Activated CD8-positive, alpha-beta T cell treated with anti-CD3 and anti-CD28 coated beads for 36 hours (primary cell): ENCODE results near the gene PSAPL1. TPM values are rescaled to one million over a fixed set of nuclear protein-coding genes. Genes with fewer than 3 reads are reported as not detected.

Experiments
- ATAC-seq: fragments of 200-7000 bp; cut with Tn5 transposase; one replicate; pipeline ENCODE4 v1.10.0; 2021; ENCODE audit warnings: mild to moderate bottlenecking, moderate library complexity
- CTCF ChIA-PET: fragments of 350-600 bp; sonication (Branson Sonifier 250); formaldehyde crosslinking; loops from one replicate; lab custom pipeline; 2021; ENCODE audit warnings: antibody characterized with exemption; lab: Charles Lee
- POLR2A ChIA-PET: fragments of 350-600 bp; sonication (Branson Sonifier 250); formaldehyde crosslinking; loops from one replicate; lab custom pipeline; 2021; ENCODE audit warnings: antibody characterized with exemption; lab: Charles Lee
- DNase-seq: peaks from one replicate; pipeline ENCODE4 v3.0.0-alpha.2; 2020
- H3K27ac Mint-ChIP-seq: one replicate; pipeline ENCODE4 v1.8.0; 2021; ENCODE audit warnings: mild to moderate bottlenecking, mixed read lengths
- H3K27me3 Mint-ChIP-seq: one replicate; pipeline ENCODE4 v1.8.0; 2021; ENCODE audit warnings: mixed read lengths
- H3K36me3 Mint-ChIP-seq: one replicate; pipeline ENCODE4 v1.8.0; 2021; ENCODE audit warnings: low read depth, mixed read lengths
- H3K4me1 Mint-ChIP-seq: one replicate; pipeline ENCODE4 v1.8.0; 2021; ENCODE audit warnings: low read depth, mixed read lengths
- H3K4me3 Mint-ChIP-seq: one replicate; pipeline ENCODE4 v1.8.0; 2021; ENCODE audit warnings: mild to moderate bottlenecking, moderate library complexity, mixed read lengths
- H3K9me3 Mint-ChIP-seq: one replicate; pipeline ENCODE4 v1.8.0; 2021; ENCODE audit warnings: mixed read lengths
- intact Hi-C: fragments of 100-400 bp; cut with micrococcal nuclease; formaldehyde crosslinking; loops from one replicate; pipeline ENCODE4 v1.10.0; 2022
- total RNA-seq, 2 experiments: library from RNA; stranded (reverse); gene quantifications; one replicate each; pipeline ENCODE4 v1.2.3, GENCODE V29; 2021
- TF ChIP-seq, protein P1 (sequence below): fragments of 200-600 bp; IDR thresholded peaks from one replicate; pipeline ENCODE4 v1.8.0; 2022; ENCODE audit warnings: antibody characterized with exemption, mild to moderate bottlenecking

PSAPL1 gene
- total RNA-seq, 2 experiments from 2014 or later = not detected

DNA sequence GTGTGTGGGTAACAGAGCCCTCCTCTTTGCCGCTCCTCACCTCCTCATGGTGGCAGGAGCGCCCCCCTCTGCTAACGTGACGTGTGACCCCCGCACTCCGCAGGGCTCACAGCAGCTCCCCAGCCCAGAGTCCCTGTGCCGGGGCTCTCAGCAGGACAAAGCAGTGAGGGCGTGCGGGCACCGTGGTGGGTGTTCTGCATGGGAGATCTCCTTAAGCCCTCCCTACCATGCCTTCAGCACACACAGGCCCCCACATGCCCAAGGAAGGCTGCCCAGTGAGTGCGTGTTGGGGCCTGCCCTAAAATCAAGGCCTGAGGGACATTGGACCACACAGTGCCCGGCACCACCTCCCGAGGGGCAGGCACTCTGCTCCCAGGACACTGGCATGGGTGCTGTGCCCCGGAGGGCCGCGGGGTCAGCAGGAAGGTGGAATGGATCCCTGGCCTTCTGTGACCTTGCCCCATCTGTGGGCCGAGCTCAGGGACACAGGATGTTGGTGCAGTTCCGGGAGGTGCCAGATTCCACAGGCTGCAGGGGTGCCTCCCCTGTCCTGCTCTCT is 10.1 kb downstream of the PSAPL1 start:
- TF ChIP-seq, protein P1, sequence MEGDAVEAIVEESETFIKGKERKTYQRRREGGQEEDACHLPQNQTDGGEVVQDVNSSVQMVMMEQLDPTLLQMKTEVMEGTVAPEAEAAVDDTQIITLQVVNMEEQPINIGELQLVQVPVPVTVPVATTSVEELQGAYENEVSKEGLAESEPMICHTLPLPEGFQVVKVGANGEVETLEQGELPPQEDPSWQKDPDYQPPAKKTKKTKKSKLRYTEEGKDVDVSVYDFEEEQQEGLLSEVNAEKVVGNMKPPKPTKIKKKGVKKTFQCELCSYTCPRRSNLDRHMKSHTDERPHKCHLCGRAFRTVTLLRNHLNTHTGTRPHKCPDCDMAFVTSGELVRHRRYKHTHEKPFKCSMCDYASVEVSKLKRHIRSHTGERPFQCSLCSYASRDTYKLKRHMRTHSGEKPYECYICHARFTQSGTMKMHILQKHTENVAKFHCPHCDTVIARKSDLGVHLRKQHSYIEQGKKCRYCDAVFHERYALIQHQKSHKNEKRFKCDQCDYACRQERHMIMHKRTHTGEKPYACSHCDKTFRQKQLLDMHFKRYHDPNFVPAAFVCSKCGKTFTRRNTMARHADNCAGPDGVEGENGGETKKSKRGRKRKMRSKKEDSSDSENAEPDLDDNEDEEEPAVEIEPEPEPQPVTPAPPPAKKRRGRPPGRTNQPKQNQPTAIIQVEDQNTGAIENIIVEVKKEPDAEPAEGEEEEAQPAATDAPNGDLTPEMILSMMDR = no peak
- intact Hi-C loops = no loop called here
- H3K9me3 Mint-ChIP-seq = no peaks in the 10 kb centered on the region
- H3K36me3 Mint-ChIP-seq = no peaks in the 10 kb centered on the region
- DNase-seq (no peak), ATAC-seq (no peak)
- H3K4me3 Mint-ChIP-seq = no peak overlapping the region
- H3K27ac Mint-ChIP-seq = no peak overlapping the region
- no peaks in the 10 kb centered on the region for H3K4me1 Mint-ChIP-seq
- H3K27me3 Mint-ChIP-seq = no peaks in the 10 kb centered on the region
- CTCF ChIA-PET = no interaction called here
- POLR2A ChIA-PET = no interaction called here

- ATAC-seq (no peak), DNase-seq (no peak)
- H3K4me1 Mint-ChIP-seq = no peaks in the 10 kb centered on the region
- no peaks in the 10 kb centered on the region for H3K27me3 Mint-ChIP-seq
- ChIA-PET POLR2A (no interaction called here), CTCF (no interaction called here)
- no peak overlapping the region for H3K4me3 Mint-ChIP-seq
- H3K9me3 Mint-ChIP-seq = no peaks in the 10 kb centered on the region
- TF ChIP-seq, protein P1 = no peak
- H3K36me3 Mint-ChIP-seq = no peaks in the 10 kb centered on the region
- no peak overlapping the region for H3K27ac Mint-ChIP-seq
- intact Hi-C loops = no loop called here
Measured at GRCh38 chr4:7423801-7424552, 10.8 kb downstream of the PSAPL1 start.

DNA sequence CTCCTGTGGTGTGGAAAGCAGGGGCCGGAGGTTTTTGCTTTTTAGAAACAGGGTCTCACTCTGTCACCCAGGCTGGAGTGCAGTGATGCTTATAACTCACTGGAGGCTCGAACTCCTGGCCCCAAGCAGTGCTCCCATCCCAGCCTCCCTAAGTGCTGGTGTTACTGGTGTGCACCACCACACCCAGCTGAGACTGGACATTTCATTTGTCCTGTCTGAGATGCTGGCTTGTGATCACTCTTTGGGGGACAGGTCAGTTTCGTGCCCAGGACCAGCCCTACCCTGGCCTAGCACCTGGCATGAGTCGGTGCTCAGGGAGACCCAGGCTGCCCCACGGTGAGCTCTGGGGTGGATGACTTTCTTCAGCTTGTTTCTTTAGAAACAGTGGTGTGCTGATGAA is 11.3 kb downstream of the PSAPL1 start:
- no peak overlapping the region for H3K27ac Mint-ChIP-seq
- intact Hi-C loops = no loop called here
- ChIA-PET CTCF (no interaction called here), POLR2A (no interaction called here)
- H3K4me1 Mint-ChIP-seq = no peaks in the 10 kb centered on the region
- DNase-seq (no peak), ATAC-seq (no peak)
- TF ChIP-seq, protein P1 = no peak
- no peak overlapping the region for H3K4me3 Mint-ChIP-seq
- H3K36me3 Mint-ChIP-seq = no peaks in the 10 kb centered on the region
- H3K9me3 Mint-ChIP-seq = peaks cover 4% of the 10 kb centered on the region
- no peaks in the 10 kb centered on the region for H3K27me3 Mint-ChIP-seq

- no peak overlapping the region for H3K27ac Mint-ChIP-seq
- no peak for DNase-seq
- CTCF ChIA-PET = no interaction called here
Measured at GRCh38 chr4:7422898-7423180, 11.9 kb downstream of the PSAPL1 start.

More at GRCh38 chr4:7422898-7423180, 11.9 kb downstream of the PSAPL1 start:
- no peak for ATAC-seq
- peaks cover 5% of the 10 kb centered on the region for H3K9me3 Mint-ChIP-seq
- TF ChIP-seq, protein P1 = no peak
- H3K27me3 Mint-ChIP-seq = no peaks in the 10 kb centered on the region
- no peak overlapping the region for H3K4me3 Mint-ChIP-seq
- no peaks in the 10 kb centered on the region for H3K36me3 Mint-ChIP-seq
- H3K4me1 Mint-ChIP-seq = no peaks in the 10 kb centered on the region
- intact Hi-C loops = no loop called here
- POLR2A ChIA-PET = no interaction called here
